Activated CD4-positive, alpha-beta T cell treated with anti-CD3 and anti-CD28 coated beads for 36 hours (primary cell): ENCODE data around the gene CALHM6. TPM values are rescaled to one million over a fixed set of nuclear protein-coding genes. Genes with fewer than 3 reads are reported as not detected.

Source experiments
- ATAC-seq: fragments of 200-7000 bp; cut with Tn5 transposase; one replicate; pipeline ENCODE4 v1.10.0; 2021; ENCODE audit warnings: mild to moderate bottlenecking, moderate library complexity
- CTCF ChIA-PET: fragments of 350-600 bp; sonication (Branson Sonifier 250); formaldehyde crosslinking; loops from one replicate; lab custom pipeline; 2021; ENCODE audit warnings: antibody characterized with exemption; lab: Charles Lee
- POLR2A ChIA-PET: fragments of 350-600 bp; sonication (Branson Sonifier 250); formaldehyde crosslinking; loops from one replicate; lab custom pipeline; 2021; ENCODE audit warnings: antibody characterized with exemption, inconsistent platforms; lab: Charles Lee
- DNase-seq: peaks from one replicate; pipeline ENCODE4 v3.0.0-alpha.2; 2020
- H3K27ac Mint-ChIP-seq: one replicate; pipeline ENCODE4 v1.8.0; 2021; ENCODE audit warnings: mixed read lengths
- H3K27me3 Mint-ChIP-seq: one replicate; pipeline ENCODE4 v1.8.0; 2021; ENCODE audit warnings: mixed read lengths
- H3K36me3 Mint-ChIP-seq: one replicate; pipeline ENCODE4 v1.8.0; 2021; ENCODE audit warnings: low read depth, mixed read lengths
- H3K4me1 Mint-ChIP-seq: one replicate; pipeline ENCODE4 v1.8.0; 2021; ENCODE audit warnings: mixed read lengths
- H3K4me3 Mint-ChIP-seq: one replicate; pipeline ENCODE4 v1.8.0; 2021; ENCODE audit warnings: mild to moderate bottlenecking, moderate library complexity, mixed read lengths
- H3K9me3 Mint-ChIP-seq: one replicate; pipeline ENCODE4 v1.8.0; 2021; ENCODE audit warnings: low read depth, mixed read lengths
- intact Hi-C, 2 experiments: fragments of 100-400 bp; cut with DNase I in 1 of 2; cut with micrococcal nuclease in 1 of 2; formaldehyde crosslinking; loops; one replicate each; pipeline versions ENCODE4 v1.14.2 to v1.15.1; 2022 to 2024; cut with DNase I, micrococcal nuclease
- total RNA-seq, 2 experiments: library from RNA; stranded (reverse); gene quantifications; one replicate each; pipeline ENCODE4 v1.2.3, GENCODE V29; 2021

The CALHM6 gene
- total RNA-seq, 2 experiments from 2014 or later: 7.1 to 10.0 TPM

- ATAC-seq (no peak), DNase-seq (no peak)
- intact Hi-C loops: no loop called here
- peaks cover 25% of the 10 kb centered on the region for H3K27me3 Mint-ChIP-seq
- ChIA-PET CTCF (interaction anchor here (1.0 kb wide), 1 partner anchor 14 kb away, joined by 3 read pairs; no protein-coding TSS in a partner anchor), POLR2A (no interaction called here)
- no peak overlapping the region for H3K4me3 Mint-ChIP-seq
- H3K27ac Mint-ChIP-seq: no peak overlapping the region
- peaks cover 18% of the 10 kb centered on the region for H3K4me1 Mint-ChIP-seq
- H3K9me3 Mint-ChIP-seq: no peaks in the 10 kb centered on the region
- H3K36me3 Mint-ChIP-seq: no peaks in the 10 kb centered on the region
Measured at GRCh38 chr6:116458264-116458663, 2.9 kb upstream of the CALHM6 start.

- H3K27me3 Mint-ChIP-seq: peaks cover 33% of the 10 kb centered on the region
- ATAC-seq (no peak), DNase-seq (no peak)
- peaks cover 27% of the 10 kb centered on the region for H3K4me1 Mint-ChIP-seq
- intact Hi-C loops: loop anchor here (5.0 kb wide), 3 partner anchors 178 to 358 kb away; partner anchors contain the start of genes NT5DC1 (in 1 of the 2) and TSPYL1 (in 1 of the 2)
- CTCF ChIA-PET: no interaction called here
- H3K36me3 Mint-ChIP-seq: no peaks in the 10 kb centered on the region
- no peaks in the 10 kb centered on the region for H3K9me3 Mint-ChIP-seq
- no peak overlapping the region for H3K27ac Mint-ChIP-seq
- POLR2A ChIA-PET: no interaction called here
- H3K4me3 Mint-ChIP-seq: no peak overlapping the region
Measured at GRCh38 chr6:116459927-116460326, 1.2 kb upstream of the CALHM6 start.

- H3K36me3 Mint-ChIP-seq: no peaks in the 10 kb centered on the region
- H3K4me1 Mint-ChIP-seq: peaks cover 34% of the 10 kb centered on the region
Measured at GRCh38 chr6:116461932-116462885, 1.0 kb downstream of the CALHM6 start.

DNA sequence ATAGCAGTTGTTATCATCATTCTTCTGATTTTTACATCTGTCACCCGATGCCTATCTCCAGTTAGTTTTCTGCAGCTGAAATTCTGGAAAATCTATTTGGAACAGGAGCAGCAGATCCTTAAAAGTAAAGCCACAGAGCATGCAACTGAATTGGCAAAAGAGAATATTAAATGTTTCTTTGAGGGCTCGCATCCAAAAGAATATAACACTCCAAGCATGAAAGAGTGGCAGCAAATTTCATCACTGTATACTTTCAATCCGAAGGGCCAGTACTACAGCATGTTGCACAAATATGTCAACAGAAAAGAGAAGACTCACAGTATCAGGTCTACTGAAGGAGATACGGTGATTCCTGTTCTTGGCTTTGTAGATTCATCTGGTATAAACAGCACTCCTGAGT, 2.1 kb downstream of the CALHM6 start:
- Mint-ChIP-seq H3K4me3 (no peak overlapping the region), H3K36me3 (no peaks in the 10 kb centered on the region), H3K27me3 (peaks cover 31% of the 10 kb centered on the region), H3K4me1 (peaks cover 34% of the 10 kb centered on the region), H3K9me3 (no peaks in the 10 kb centered on the region), H3K27ac (no peak overlapping the region)
- no peak for ATAC-seq
- CTCF ChIA-PET: interaction anchor here (0.9 to 1.3 kb wide), 3 partner anchors 20 to 245 kb away, joined by 3 to 6 read pairs (median 6); no protein-coding TSS in a partner anchor
- no peak for DNase-seq
- POLR2A ChIA-PET: no interaction called here
- intact Hi-C loops: loop anchor here (5.0 kb wide), 3 partner anchors 181 to 361 kb away; partner anchors contain the start of genes NT5DC1 (in 1 of the 2) and TSPYL1 (in 1 of the 2)

More at GRCh38 chr6:116461932-116462885, 1.0 kb downstream of the CALHM6 start:
- ATAC-seq (peak; percentile 90), DNase-seq (peak; percentile 80)
- Mint-ChIP-seq H3K9me3 (no peaks in the 10 kb centered on the region), H3K27me3 (peaks cover 31% of the 10 kb centered on the region), H3K4me3 (peak overlapping the region; percentile 57), H3K27ac (peak overlapping the region; percentile 79)
- CTCF ChIA-PET: interaction anchor here (1.2 kb wide), 2 partner anchors 18 to 25 kb away, joined by 3 read pairs; no protein-coding TSS in a partner anchor
- intact Hi-C loops: loop anchor here (1.0 to 5.0 kb wide), 4 partner anchors 109 to 360 kb away; partner anchors contain the start of genes NT5DC1 (in 1 of the 2), RWDD1 (in 1 of the 2) and TSPYL1 (in 1 of the 2)
- POLR2A ChIA-PET: no interaction called here

- no peaks in the 10 kb centered on the region for H3K36me3 Mint-ChIP-seq
- DNase-seq (peak; percentile 34), ATAC-seq (no peak)
- H3K27me3 Mint-ChIP-seq: peaks cover 23% of the 10 kb centered on the region
- ChIA-PET POLR2A (no interaction called here), CTCF (interaction anchor here (0.5 kb wide), 1 partner anchor 293 kb away, joined by 3 read pairs; no protein-coding TSS in a partner anchor)
- no peaks in the 10 kb centered on the region for H3K9me3 Mint-ChIP-seq
- H3K27ac Mint-ChIP-seq: no peak overlapping the region
- H3K4me3 Mint-ChIP-seq: no peak overlapping the region
- intact Hi-C loops: no loop called here
- peaks cover 34% of the 10 kb centered on the region for H3K4me1 Mint-ChIP-seq
Measured at GRCh38 chr6:116465246-116465645, 4.1 kb downstream of the CALHM6 start.

DNA sequence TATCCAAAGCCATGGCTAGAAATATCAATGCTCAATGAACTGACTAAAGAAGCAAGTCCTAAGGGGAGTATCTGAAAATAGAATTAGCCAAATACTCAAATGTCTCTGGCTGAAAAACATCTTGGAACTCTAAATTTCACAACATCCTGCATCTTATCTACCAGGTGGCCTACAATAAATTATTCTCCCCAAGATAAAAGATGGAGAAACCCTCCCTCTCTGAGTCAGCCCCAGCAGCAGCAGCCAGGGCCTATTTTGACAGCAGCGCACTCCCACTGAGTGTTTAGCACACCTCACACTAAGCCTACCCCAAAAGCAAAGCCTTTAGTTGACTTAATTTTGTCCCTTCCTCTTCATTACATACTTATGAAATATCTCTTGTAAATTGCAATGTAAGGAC, 5.9 kb downstream of the CALHM6 start:
- no peak overlapping the region for H3K4me3 Mint-ChIP-seq
- no peak overlapping the region for H3K27ac Mint-ChIP-seq
- ChIA-PET CTCF (no interaction called here), POLR2A (no interaction called here)
- no peaks in the 10 kb centered on the region for H3K36me3 Mint-ChIP-seq
- intact Hi-C loops: no loop called here
- H3K9me3 Mint-ChIP-seq: no peaks in the 10 kb centered on the region
- peaks cover 12% of the 10 kb centered on the region for H3K27me3 Mint-ChIP-seq
- no peak for ATAC-seq
- no peak for DNase-seq
- H3K4me1 Mint-ChIP-seq: peaks cover 23% of the 10 kb centered on the region

DNA sequence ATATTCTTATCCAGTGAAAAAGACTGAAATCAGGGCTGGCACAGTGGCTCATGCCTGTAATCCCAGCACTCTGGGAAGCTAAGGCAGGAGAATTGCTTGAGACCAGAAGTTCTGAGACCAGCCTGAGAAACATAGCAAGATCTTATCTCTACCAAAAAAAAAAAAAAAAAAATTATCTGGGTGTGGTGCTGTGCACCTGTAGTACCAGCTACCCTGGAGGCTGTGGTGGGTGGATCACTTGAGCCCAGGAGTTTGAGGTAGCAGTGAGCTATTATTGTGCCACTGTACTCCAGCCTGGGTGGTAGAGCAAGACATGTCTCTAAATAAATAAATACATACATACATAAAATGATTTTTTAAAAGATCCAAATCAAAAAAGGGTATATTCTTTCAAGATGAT, 6.3 kb downstream of the CALHM6 start:
- Mint-ChIP-seq H3K4me3 (no peak overlapping the region), H3K4me1 (peaks cover 21% of the 10 kb centered on the region), H3K27ac (no peak overlapping the region), H3K27me3 (peaks cover 12% of the 10 kb centered on the region), H3K36me3 (no peaks in the 10 kb centered on the region), H3K9me3 (no peaks in the 10 kb centered on the region)
- ChIA-PET CTCF (no interaction called here), POLR2A (no interaction called here)
- intact Hi-C loops: no loop called here
- ATAC-seq (no peak), DNase-seq (no peak)

DNA sequence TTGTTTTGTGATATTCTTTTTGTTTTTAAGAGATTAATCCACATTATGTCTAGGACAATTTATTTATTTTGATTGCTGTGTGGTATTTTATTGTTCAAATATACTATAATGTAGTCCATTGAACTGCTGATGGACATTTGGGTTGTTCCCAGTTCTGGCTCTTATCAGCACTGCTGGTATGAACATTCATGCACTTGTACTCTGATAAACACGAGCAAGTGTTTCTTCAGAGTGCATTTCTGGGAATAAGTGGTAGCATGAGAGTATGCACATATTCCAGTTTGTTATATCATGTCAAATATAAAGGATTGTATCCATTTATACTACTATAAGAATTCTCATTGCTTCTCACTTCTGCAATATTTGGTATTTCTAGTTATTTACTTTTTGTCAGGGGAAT, 7.1 kb downstream of the CALHM6 start:
- DNase-seq (no peak), ATAC-seq (no peak)
- Mint-ChIP-seq H3K36me3 (no peaks in the 10 kb centered on the region), H3K27ac (no peak overlapping the region), H3K27me3 (peaks cover 8% of the 10 kb centered on the region), H3K9me3 (no peaks in the 10 kb centered on the region), H3K4me3 (no peak overlapping the region), H3K4me1 (peaks cover 16% of the 10 kb centered on the region)
- intact Hi-C loops: no loop called here
- ChIA-PET CTCF (no interaction called here), POLR2A (no interaction called here)

GRCh38 chr6:116471531-116471930, 10.4 kb downstream of the CALHM6 start:
- ChIA-PET CTCF (interaction anchor here (1.1 kb wide), 1 partner anchor 184 kb away, joined by 4 read pairs; no protein-coding TSS in a partner anchor), POLR2A (no interaction called here)
- H3K4me1 Mint-ChIP-seq: peaks cover 18% of the 10 kb centered on the region

DNA sequence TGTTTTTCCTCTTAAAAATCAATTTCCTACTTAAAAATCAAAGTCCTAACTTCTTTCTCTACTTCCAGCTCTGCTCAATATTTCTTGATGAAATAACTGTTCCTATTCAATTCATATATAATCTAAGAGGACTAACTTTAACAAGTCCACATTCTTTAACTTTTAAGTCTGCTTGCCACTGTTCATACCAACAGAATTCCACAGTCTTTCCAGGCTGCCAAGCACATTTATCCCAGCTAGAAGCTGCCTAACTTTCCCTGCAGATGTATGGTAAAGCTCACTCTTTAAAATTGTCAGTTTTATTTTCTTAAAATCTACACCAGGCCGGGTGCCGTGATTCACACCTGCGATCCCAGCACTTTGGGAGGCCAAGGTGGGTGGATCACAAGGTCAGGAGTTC, 11.5 kb downstream of the CALHM6 start:
- no peaks in the 10 kb centered on the region for H3K36me3 Mint-ChIP-seq
- H3K4me1 Mint-ChIP-seq: peaks cover 18% of the 10 kb centered on the region
- no peak for DNase-seq
- no peak overlapping the region for H3K4me3 Mint-ChIP-seq
- H3K9me3 Mint-ChIP-seq: no peaks in the 10 kb centered on the region
- H3K27me3 Mint-ChIP-seq: no peaks in the 10 kb centered on the region
- ChIA-PET POLR2A (no interaction called here), CTCF (interaction anchor here (1.2 kb wide), 1 partner anchor 59 kb away, joined by 3 read pairs; no protein-coding TSS in a partner anchor)
- intact Hi-C loops: no loop called here
- no peak for ATAC-seq
- no peak overlapping the region for H3K27ac Mint-ChIP-seq

More at GRCh38 chr6:116471531-116471930, 10.4 kb downstream of the CALHM6 start:
- H3K4me3 Mint-ChIP-seq: no peak overlapping the region
- no peak overlapping the region for H3K27ac Mint-ChIP-seq
- intact Hi-C loops: no loop called here
- DNase-seq (no peak), ATAC-seq (no peak)
- no peaks in the 10 kb centered on the region for H3K36me3 Mint-ChIP-seq
- H3K9me3 Mint-ChIP-seq: no peaks in the 10 kb centered on the region
- no peaks in the 10 kb centered on the region for H3K27me3 Mint-ChIP-seq

- intact Hi-C loops: no loop called here
- CTCF ChIA-PET: interaction anchor here (0.7 kb wide), 1 partner anchor 187 kb away, joined by 3 read pairs; no protein-coding TSS in a partner anchor
Measured at GRCh38 chr6:116475141-116475540, 14.0 kb downstream of the CALHM6 start.

More at GRCh38 chr6:116475141-116475540, 14.0 kb downstream of the CALHM6 start:
- H3K27ac Mint-ChIP-seq: no peak overlapping the region
- DNase-seq: no peak
- H3K9me3 Mint-ChIP-seq: no peaks in the 10 kb centered on the region
- no peak overlapping the region for H3K4me3 Mint-ChIP-seq
- ATAC-seq: no peak
- no peaks in the 10 kb centered on the region for H3K36me3 Mint-ChIP-seq
- POLR2A ChIA-PET: no interaction called here
- H3K4me1 Mint-ChIP-seq: peaks cover 18% of the 10 kb centered on the region
- peaks cover 2% of the 10 kb centered on the region for H3K27me3 Mint-ChIP-seq
